Hematopoietic multipotent progenitor cell treated with erythropoietin and hydrocortisone succinate and interleukin-3 and kit ligand, for 15 days (in vitro differentiated cells): ENCODE data around the gene ZFP91.

Experiments
- DNase-seq: peaks from one replicate; pipeline ENCODE4 v3.0.0-alpha.2; 2015; ENCODE audit warnings: low spot score

ZFP91 gene

GRCh38 chr11:58586998-58587397, 8.1 kb downstream of the ZFP91 start:
- DNase-seq, result no peak

- no peak for DNase-seq
Observed at GRCh38 chr11:58591659-58592058, 12.8 kb downstream of the ZFP91 start.

GRCh38 chr11:58592760-58593472, 14.1 kb downstream of the ZFP91 start:
- no peak for DNase-seq

- DNase-seq, result no peak
Observed at GRCh38 chr11:58594826-58595225, 16.0 kb downstream of the ZFP91 start.

- DNase-seq, result no peak
Observed at GRCh38 chr11:58596621-58597020, 17.8 kb downstream of the ZFP91 start.

GRCh38 chr11:58597486-58598144, 18.8 kb downstream of the ZFP91 start:
- DNase-seq, result no peak

GRCh38 chr11:58600510-58600909, 21.6 kb downstream of the ZFP91 start:
- no peak for DNase-seq

GRCh38 chr11:58606930-58607714, 28.3 kb downstream of the ZFP91 start:
- no peak for DNase-seq

- DNase-seq, result no peak
Observed at GRCh38 chr11:58608331-58608730, 29.5 kb downstream of the ZFP91 start.

- DNase-seq, result no peak
Observed at GRCh38 chr11:58609723-58610122, 30.9 kb downstream of the ZFP91 start.

- no peak for DNase-seq
Observed at GRCh38 chr11:58613228-58613627, 34.4 kb downstream of the ZFP91 start.

GRCh38 chr11:58615559-58615958, 36.7 kb downstream of the ZFP91 start:
- DNase-seq, result no peak

- peak; percentile 57 for DNase-seq
Observed at GRCh38 chr11:58616594-58616993, 37.7 kb downstream of the ZFP91 start.

GRCh38 chr11:58617976-58618557, 39.2 kb downstream of the ZFP91 start:
- peak; percentile 40 for DNase-seq

GRCh38 chr11:58621586-58622262, 42.9 kb downstream of the ZFP91 start:
- DNase-seq, result no peak

- no peak for DNase-seq
Observed at GRCh38 chr11:58622344-58622743, 43.5 kb downstream of the ZFP91 start, which contains the start of gene CNTF. Gene CNTF, plus strand, starts transcription at chr11:58622665. Its CDS starts 88 bp downstream, at chr11:58622753.

GRCh38 chr11:58625086-58625485, 46.2 kb downstream of the ZFP91 start:
- DNase-seq, result no peak

- DNase-seq, result no peak
Observed at GRCh38 chr11:58625826-58626460, 47.1 kb downstream of the ZFP91 start.

GRCh38 chr11:58626934-58627483, 48.1 kb downstream of the ZFP91 start:
- DNase-seq, result no peak

GRCh38 chr11:58628446-58628845, 49.6 kb downstream of the ZFP91 start:
- DNase-seq, result no peak

GRCh38 chr11:58629857-58630256, 51.0 kb downstream of the ZFP91 start:
- DNase-seq, result peak; percentile 53
